HepG2 (cell line): ENCODE measurements around the gene COA3. TPM values are rescaled to one million over a fixed set of nuclear protein-coding genes. Genes with fewer than 3 reads are reported as not detected.

Experiments
- ADNP ChIP-seq: sonication (generic); formaldehyde crosslinking; IDR thresholded peaks from 2 replicates; pipeline ENCODE4 v1.4.0; 2020; ENCODE audit warnings: missing genetic modification reagents
- CSRNP1 ChIP-seq: sonication (generic); formaldehyde crosslinking; IDR thresholded peaks from 2 replicates; pipeline ENCODE4 v1.8.1; 2023; ENCODE audit warnings: mild to moderate bottlenecking, missing genetic modification reagents
- FOXP1 ChIP-seq, 2 experiments: fragments of 450-650 bp in 1 of 2; IDR thresholded peaks; 2 replicates each; pipeline ENCODE4 v1.6.1; 2017 to 2018; ENCODE audit warnings: antibody characterized with exemption in 1 of 2
- HMGA1 ChIP-seq: sonication (generic); formaldehyde crosslinking; conservative IDR thresholded peaks from 2 replicates; pipeline ENCODE4 v1.4.0; 2020; ENCODE audit warnings: missing genetic modification reagents
- NR2F1 ChIP-seq, 2 experiments: fragments of 450-650 bp in 1 of 2; formaldehyde crosslinking in 1 of 2; IDR thresholded peaks; 2 replicates each; pipeline versions ENCODE4 v1.5.0 to v1.6.1; 2016 to 2020; ENCODE audit warnings: mild to moderate bottlenecking in 1 of 2, missing compliant biosample characterization in 1 of 2, missing genetic modification reagents in 1 of 2, moderate library complexity in 1 of 2
- RNF2 ChIP-seq: fragments of 450-650 bp; conservative IDR thresholded peaks from 2 replicates; pipeline ENCODE4 v1.6.1; 2016; ENCODE audit warnings: low read depth
- SAFB2 ChIP-seq: sonication (generic); formaldehyde crosslinking; IDR thresholded peaks from 2 replicates; pipeline ENCODE4 v1.5.1; 2020; ENCODE audit warnings: missing genetic modification reagents, low read depth, mild to moderate bottlenecking, borderline replicate concordance
- STAT6 ChIP-seq: sonication (generic); formaldehyde crosslinking; IDR thresholded peaks from 2 replicates; pipeline ENCODE4 v1.4.0; 2020; ENCODE audit warnings: missing genetic modification reagents, mild to moderate bottlenecking, borderline replicate concordance
- TEF ChIP-seq: sonication (generic); formaldehyde crosslinking; IDR thresholded peaks from 2 replicates; pipeline ENCODE4 v1.5.0; 2020; ENCODE audit warnings: missing genetic modification reagents
- THRA ChIP-seq: sonication (generic); formaldehyde crosslinking; IDR thresholded peaks from 2 replicates; pipeline ENCODE4 v1.4.0; 2020; ENCODE audit warnings: missing genetic modification reagents, borderline replicate concordance
- ZBTB7A ChIP-seq: sonication (generic); formaldehyde crosslinking; IDR thresholded peaks from 2 replicates; pipeline ENCODE4 v1.8.0; 2022; ENCODE audit warnings: mild to moderate bottlenecking, missing genetic modification reagents
- ZC3H4 ChIP-seq: sonication (generic); formaldehyde crosslinking; IDR thresholded peaks from 2 replicates; pipeline ENCODE4 v1.4.0; 2020; ENCODE audit warnings: missing genetic modification reagents, borderline replicate concordance
- ZNF343 ChIP-seq: sonication (generic); formaldehyde crosslinking; IDR thresholded peaks from 2 replicates; pipeline ENCODE4 v1.4.0; 2020; ENCODE audit warnings: mild to moderate bottlenecking, missing genetic modification reagents
- ZNF362 ChIP-seq: sonication (generic); formaldehyde crosslinking; IDR thresholded peaks from 2 replicates; pipeline ENCODE4 v1.4.0; 2020; ENCODE audit warnings: missing genetic modification reagents, mild to moderate bottlenecking, borderline replicate concordance
- ZNF513 ChIP-seq: sonication (generic); formaldehyde crosslinking; conservative IDR thresholded peaks from 2 replicates; pipeline ENCODE4 v1.5.0; 2020; ENCODE audit warnings: missing genetic modification reagents
- ZNF614 ChIP-seq: IDR thresholded peaks from 2 replicates; pipeline ENCODE4 v1.6.1; 2018; ENCODE audit warnings: missing biosample characterization, missing genetic modification reagents, inconsistent platforms, borderline replicate concordance
- ZNF772 ChIP-seq: sonication (generic); formaldehyde crosslinking; IDR thresholded peaks from 2 replicates; pipeline ENCODE4 v1.5.0; 2020; ENCODE audit warnings: mild to moderate bottlenecking, missing genetic modification reagents
- ZNF792 ChIP-seq: IDR thresholded peaks from 2 replicates; pipeline ENCODE4 v1.6.1; 2016
- polyA plus RNA-seq, 8 experiments: library from polyadenylated mRNA; depleted of rRNA in 3 of 8; stranded (reverse) in 7 of 8; unstranded in 1 of 8; fragments of >200 nt; fragmentation: Illumina TruSeq in 4 of 8; extraction: Trizol in 4 of 8; gene quantifications; 2 replicates each; pipeline versions ENCODE4 v1.2.1 to v1.2.3, GENCODE V29; 2011 to 2016; ENCODE audit warnings: low read depth in 4 of 8, missing spikeins in 1 of 8, mixed read lengths in 1 of 8; ENCODE audit not compliant: insufficient read depth in 1 of 8
- total RNA-seq, 5 experiments: library from RNA; depleted of rRNA; stranded (reverse); fragments of >200 nt; fragmentation: Illumina TruSeq; extraction: Trizol; gene quantifications; 2 replicates each; pipeline ENCODE4 v1.2.3, GENCODE V29; 2016; ENCODE audit warnings: low read depth in 1 of 5

Gene COA3
- total and polyA plus RNA-seq, 2 of the 13 experiments (the other 11 are each of a cell fraction or from before 2014, with no cell fraction given), result 133 to 202 TPM

GRCh38 chr17:42832934-42833766 is 34.6 kb upstream of the COA3 start, which contains the start of gene PSME3 (continued):
- peak; percentile 86; the same call in 1 of the 2 replicates for TF ChIP-seq CSRNP1
- TF ChIP-seq NR2F1 (CRISPR knock-in tag; IDR thresholded peaks at IDR 0.05), result no peak
- TF ChIP-seq HMGA1 (CRISPR knock-in tag), result no peak
- peak; percentile 78 for TF ChIP-seq ZBTB7A
- TF ChIP-seq SAFB2, result peak; percentile 78; the same call in 1 of the 2 replicates
- no peak for TF ChIP-seq ADNP
- TF ChIP-seq ZNF772 (CRISPR knock-in tag), result peak; percentile 79; the same call in 1 of the 2 replicates
- TF ChIP-seq ZNF792, result no peak; the same call in 1 of the 2 replicates
- peak; percentile 19; the same call in 1 of the 2 replicates for TF ChIP-seq FOXP1 (IDR thresholded peaks at IDR 0.05)
- TF ChIP-seq FOXP1 (CRISPR knock-in tag; IDR thresholded peaks at IDR 0.05), result no peak
- no peak for TF ChIP-seq ZNF513 (CRISPR knock-in tag)
- TF ChIP-seq STAT6 (CRISPR knock-in tag), result peak; percentile 83; the same call in 1 of the 2 replicates
- peak; percentile 64; the same call in 1 of the 2 replicates for TF ChIP-seq TEF
- TF ChIP-seq ZC3H4, result 0 out of 2 replicates have a peak, but pooled peaks have one; percentile 20
- TF ChIP-seq ZNF343 (CRISPR knock-in tag), result peak; percentile 87; the same call in 1 of the 2 replicates
- peak; percentile 79; the same call in 1 of the 2 replicates for TF ChIP-seq THRA (CRISPR knock-in tag)
- 0 out of 2 replicates have a peak, but pooled peaks have one; percentile 40 for TF ChIP-seq ZNF362 (CRISPR knock-in tag)
- peak; percentile 98 for TF ChIP-seq RNF2
- peak; percentile 93 for TF ChIP-seq ZNF614
